ENCODE results near the gene APOC4.
A peak's percentile ranks its signal among the peaks of the same experiment; 100 is the strongest.
"Not testable (repeated sequence)": the region's sequence is repeated elsewhere in the genome, so short reads cannot be mapped to it uniquely, and the experiment has no call there.

APOC4 gene

GRCh38 chr19:44954649-44955504, 12.8 kb downstream of the APOC4 start, which contains the start of gene CLPTM1:
Gene CLPTM1 (plus strand): TSS chr19:44955380. CDS start chr19:44955396, 16 bp downstream.
- DNase-seq (ENCODE audit: low read depth) = peak; percentile 90
- H3K4me3 ChIP-seq (ENCODE audit: low read depth, low read length) = peak within 1 kb of the TSS; percentile 95

GRCh38 chr19:44955505-44956439, 13.7 kb downstream of the APOC4 start:
- H3K4me3 ChIP-seq (ENCODE audit: low read depth, low read length) = peak overlapping the region; percentile 95
- no peak for DNase-seq (ENCODE audit: low read depth)

- no peak for DNase-seq (ENCODE audit: low read depth)
- no peak overlapping the region for H3K4me3 ChIP-seq (ENCODE audit: low read depth, low read length)
These were observed 15.5 kb downstream of the APOC4 start for GRCh38 chr19:44957526-44957925.

GRCh38 chr19:44958090-44958489, 16.1 kb downstream of the APOC4 start:
- H3K4me3 ChIP-seq (ENCODE audit: low read depth, low read length) = no peak overlapping the region

GRCh38 chr19:44959691-44960090, 17.7 kb downstream of the APOC4 start:
- H3K4me3 ChIP-seq (ENCODE audit: low read depth, low read length) = no peak overlapping the region
- DNase-seq (ENCODE audit: low read depth) = no peak

More at GRCh38 chr19:44958090-44958489, 16.1 kb downstream of the APOC4 start:
- no peak for DNase-seq (ENCODE audit: low read depth)

GRCh38 chr19:44960906-44961728, 19.1 kb downstream of the APOC4 start:
- no peak for DNase-seq (ENCODE audit: low read depth)
- H3K4me3 ChIP-seq (ENCODE audit: low read depth, low read length) = no peak overlapping the region

- no peak for DNase-seq (ENCODE audit: low read depth)
- H3K4me3 ChIP-seq (ENCODE audit: low read depth, low read length) = no peak overlapping the region
These were observed 19.8 kb downstream of the APOC4 start for GRCh38 chr19:44961821-44962220.

- DNase-seq (ENCODE audit: low read depth) = no peak
- no peak overlapping the region for H3K4me3 ChIP-seq (ENCODE audit: low read depth, low read length)
These were observed 26.1 kb downstream of the APOC4 start for GRCh38 chr19:44968118-44968517.

- DNase-seq (ENCODE audit: low read depth) = no peak
- H3K4me3 ChIP-seq (ENCODE audit: low read depth, low read length) = no peak overlapping the region
These were observed 26.6 kb downstream of the APOC4 start for GRCh38 chr19:44968670-44969069.

GRCh38 chr19:44969437-44969836, 27.4 kb downstream of the APOC4 start:
- no peak for DNase-seq (ENCODE audit: low read depth)
- H3K4me3 ChIP-seq (ENCODE audit: low read depth, low read length) = no peak overlapping the region

GRCh38 chr19:44971451-44971850, 29.4 kb downstream of the APOC4 start:
- DNase-seq (ENCODE audit: low read depth); H3K4me3 ChIP-seq (ENCODE audit: low read depth, low read length): not testable (repeated sequence)

GRCh38 chr19:44972802-44973201, 30.8 kb downstream of the APOC4 start:
- DNase-seq (ENCODE audit: low read depth) = no peak
- H3K4me3 ChIP-seq (ENCODE audit: low read depth, low read length) = no peak overlapping the region

GRCh38 chr19:44973982-44974735, 32.1 kb downstream of the APOC4 start:
- DNase-seq (ENCODE audit: low read depth) = no peak
- no peak overlapping the region for H3K4me3 ChIP-seq (ENCODE audit: low read depth, low read length)

GRCh38 chr19:44974857-44975256, 32.8 kb downstream of the APOC4 start:
- DNase-seq (ENCODE audit: low read depth) = no peak
- no peak overlapping the region for H3K4me3 ChIP-seq (ENCODE audit: low read depth, low read length)

GRCh38 chr19:44975444-44975843, 33.4 kb downstream of the APOC4 start:
- DNase-seq (ENCODE audit: low read depth) = no peak
- H3K4me3 ChIP-seq (ENCODE audit: low read depth, low read length) = no peak overlapping the region

- no peak for DNase-seq (ENCODE audit: low read depth)
- H3K4me3 ChIP-seq (ENCODE audit: low read depth, low read length) = no peak overlapping the region
These were observed 42.0 kb downstream of the APOC4 start for GRCh38 chr19:44984005-44984404.

- no peak overlapping the region for H3K4me3 ChIP-seq (ENCODE audit: low read depth, low read length)
- DNase-seq (ENCODE audit: low read depth) = no peak
These were observed 43.4 kb downstream of the APOC4 start for GRCh38 chr19:44985445-44985844.

- no peak for DNase-seq (ENCODE audit: low read depth)
- no peak overlapping the region for H3K4me3 ChIP-seq (ENCODE audit: low read depth, low read length)
These were observed 44.4 kb downstream of the APOC4 start for GRCh38 chr19:44986389-44986788.
